Measurements from ENCODE around the gene COG5. TPM values are rescaled to one million over a fixed set of nuclear protein-coding genes. Genes with fewer than 3 reads are reported as not detected.

Gene COG5
- total RNA-seq, 1 donor from 2014 or later = 21.4 TPM

GRCh38 chr7:107201795-107202450, 361.8 kb downstream of the COG5 start:
- no peak overlapping the region for H3K4me3 ChIP-seq (ENCODE audit: low read length in 3 of 3)
- H3K36me3 ChIP-seq (ENCODE audit: control insufficient read depth in 3 of 3, insufficient read depth in 3 of 3, low read length in 3 of 3) = peaks cover 29 to 67% (median 60%) of the 10 kb centered on the region in 3 donors
- no peak overlapping the region for H3K9ac ChIP-seq (ENCODE audit: low read depth in 1 of 3, low read length in 3 of 3)
- H3K27ac ChIP-seq (ENCODE audit: low read depth, low read length) = no peak overlapping the region
- H3K9me3 ChIP-seq (ENCODE audit: control insufficient read depth in 3 of 3, low read length in 3 of 3) = no peaks in the 10 kb centered on the region
- no peaks in the 10 kb centered on the region for H3K27me3 ChIP-seq (ENCODE audit: control insufficient read depth in 3 of 3, insufficient read depth in 3 of 3, low read length in 3 of 3)
- H3K4me1 ChIP-seq (ENCODE audit: control insufficient read depth in 3 of 3, insufficient read depth in 3 of 3, low read length in 3 of 3) = peaks cover 0 to 6% (median 0%) of the 10 kb centered on the region in 3 donors

GRCh38 chr7:107196834-107197610, 366.7 kb downstream of the COG5 start:
- Histone ChIP-seq H3K27ac (ENCODE audit: low read depth, low read length) (no peak overlapping the region), H3K9me3 (ENCODE audit: control insufficient read depth in 3 of 3, low read length in 3 of 3) (no peaks in the 10 kb centered on the region), H3K9ac (ENCODE audit: low read depth in 1 of 3, low read length in 3 of 3) (no peak overlapping the region), H3K36me3 (ENCODE audit: control insufficient read depth in 3 of 3, insufficient read depth in 3 of 3, low read length in 3 of 3) (peaks cover 22 to 61% (median 51%) of the 10 kb centered on the region in 3 donors), H3K27me3 (ENCODE audit: control insufficient read depth in 3 of 3, insufficient read depth in 3 of 3, low read length in 3 of 3) (no peaks in the 10 kb centered on the region), H3K4me3 (ENCODE audit: low read length in 3 of 3) (no peak overlapping the region), H3K4me1 (ENCODE audit: control insufficient read depth in 3 of 3, insufficient read depth in 3 of 3, low read length in 3 of 3) (peaks cover 0 to 4% (median 0%) of the 10 kb centered on the region in 3 donors)

- H3K9me3 ChIP-seq (ENCODE audit: control insufficient read depth in 3 of 3, low read length in 3 of 3) = no peaks in the 10 kb centered on the region
- H3K36me3 ChIP-seq (ENCODE audit: control insufficient read depth in 3 of 3, insufficient read depth in 3 of 3, low read length in 3 of 3) = peaks cover 14 to 61% (median 47%) of the 10 kb centered on the region in 3 donors
- H3K9ac ChIP-seq (ENCODE audit: low read depth in 1 of 3, low read length in 3 of 3) = no peak overlapping the region
Measured at GRCh38 chr7:107194052-107194451, 369.7 kb downstream of the COG5 start.

GRCh38 chr7:107190090-107190489, 373.6 kb downstream of the COG5 start:
- H3K36me3 ChIP-seq (ENCODE audit: control insufficient read depth in 3 of 3, insufficient read depth in 3 of 3, low read length in 3 of 3) = peaks cover 4 to 61% (median 57%) of the 10 kb centered on the region in 3 donors

More at GRCh38 chr7:107194052-107194451, 369.7 kb downstream of the COG5 start:
- Histone ChIP-seq H3K27me3 (ENCODE audit: control insufficient read depth in 3 of 3, insufficient read depth in 3 of 3, low read length in 3 of 3) (no peaks in the 10 kb centered on the region), H3K4me1 (ENCODE audit: control insufficient read depth in 3 of 3, insufficient read depth in 3 of 3, low read length in 3 of 3) (no peaks in the 10 kb centered on the region), H3K27ac (ENCODE audit: low read depth, low read length) (no peak overlapping the region), H3K4me3 (ENCODE audit: low read length in 3 of 3) (no peak overlapping the region)

GRCh38 chr7:107187774-107188173, 375.9 kb downstream of the COG5 start:
- H3K27me3 ChIP-seq (ENCODE audit: control insufficient read depth in 3 of 3, insufficient read depth in 3 of 3, low read length in 3 of 3) = no peaks in the 10 kb centered on the region
- no peaks in the 10 kb centered on the region for H3K4me1 ChIP-seq (ENCODE audit: control insufficient read depth in 3 of 3, insufficient read depth in 3 of 3, low read length in 3 of 3)
- no peak overlapping the region for H3K9ac ChIP-seq (ENCODE audit: low read depth in 1 of 3, low read length in 3 of 3)
- H3K4me3 ChIP-seq (ENCODE audit: low read length in 3 of 3) = no peak overlapping the region
- no peaks in the 10 kb centered on the region for H3K9me3 ChIP-seq (ENCODE audit: control insufficient read depth in 3 of 3, low read length in 3 of 3)
- H3K36me3 ChIP-seq (ENCODE audit: control insufficient read depth in 3 of 3, insufficient read depth in 3 of 3, low read length in 3 of 3) = peaks cover 4 to 71% (median 65%) of the 10 kb centered on the region in 3 donors
- H3K27ac ChIP-seq (ENCODE audit: low read depth, low read length) = no peak overlapping the region

More at GRCh38 chr7:107190090-107190489, 373.6 kb downstream of the COG5 start:
- Histone ChIP-seq H3K4me1 (ENCODE audit: control insufficient read depth in 3 of 3, insufficient read depth in 3 of 3, low read length in 3 of 3) (no peaks in the 10 kb centered on the region), H3K4me3 (ENCODE audit: low read length in 3 of 3) (no peak overlapping the region), H3K9me3 (ENCODE audit: control insufficient read depth in 3 of 3, low read length in 3 of 3) (no peaks in the 10 kb centered on the region), H3K27me3 (ENCODE audit: control insufficient read depth in 3 of 3, insufficient read depth in 3 of 3, low read length in 3 of 3) (no peaks in the 10 kb centered on the region), H3K9ac (ENCODE audit: low read depth in 1 of 3, low read length in 3 of 3) (no peak overlapping the region), H3K27ac (ENCODE audit: low read depth, low read length) (no peak overlapping the region)

- H3K27ac ChIP-seq (ENCODE audit: low read depth, low read length) = no peak overlapping the region
- no peak overlapping the region for H3K9ac ChIP-seq (ENCODE audit: low read depth in 1 of 3, low read length in 3 of 3)
- H3K4me3 ChIP-seq (ENCODE audit: low read length in 3 of 3) = no peak overlapping the region
- H3K4me1 ChIP-seq (ENCODE audit: control insufficient read depth in 3 of 3, insufficient read depth in 3 of 3, low read length in 3 of 3) = no peaks in the 10 kb centered on the region
- no peaks in the 10 kb centered on the region for H3K9me3 ChIP-seq (ENCODE audit: control insufficient read depth in 3 of 3, low read length in 3 of 3)
- no peaks in the 10 kb centered on the region for H3K27me3 ChIP-seq (ENCODE audit: control insufficient read depth in 3 of 3, insufficient read depth in 3 of 3, low read length in 3 of 3)
- H3K36me3 ChIP-seq (ENCODE audit: control insufficient read depth in 3 of 3, insufficient read depth in 3 of 3, low read length in 3 of 3) = peaks cover 4 to 70% (median 62%) of the 10 kb centered on the region in 3 donors
Measured at GRCh38 chr7:107186240-107186639, 377.5 kb downstream of the COG5 start.

GRCh38 chr7:107185716-107186115, 378.0 kb downstream of the COG5 start:
- peaks cover 4 to 66% (median 60%) of the 10 kb centered on the region in 3 donors for H3K36me3 ChIP-seq (ENCODE audit: control insufficient read depth in 3 of 3, insufficient read depth in 3 of 3, low read length in 3 of 3)
- no peaks in the 10 kb centered on the region for H3K4me1 ChIP-seq (ENCODE audit: control insufficient read depth in 3 of 3, insufficient read depth in 3 of 3, low read length in 3 of 3)
- H3K27me3 ChIP-seq (ENCODE audit: control insufficient read depth in 3 of 3, insufficient read depth in 3 of 3, low read length in 3 of 3) = no peaks in the 10 kb centered on the region
- H3K4me3 ChIP-seq (ENCODE audit: low read length in 3 of 3) = no peak overlapping the region
- no peak overlapping the region for H3K9ac ChIP-seq (ENCODE audit: low read depth in 1 of 3, low read length in 3 of 3)
- H3K9me3 ChIP-seq (ENCODE audit: control insufficient read depth in 3 of 3, low read length in 3 of 3) = no peaks in the 10 kb centered on the region
- H3K27ac ChIP-seq (ENCODE audit: low read depth, low read length) = no peak overlapping the region

- H3K9ac ChIP-seq (ENCODE audit: low read depth in 1 of 3, low read length in 3 of 3) = no peak overlapping the region
- H3K9me3 ChIP-seq (ENCODE audit: control insufficient read depth in 3 of 3, low read length in 3 of 3) = no peaks in the 10 kb centered on the region
- H3K27me3 ChIP-seq (ENCODE audit: control insufficient read depth in 3 of 3, insufficient read depth in 3 of 3, low read length in 3 of 3) = no peaks in the 10 kb centered on the region
- peaks cover under 1 to 32% (median 24%) of the 10 kb centered on the region in 3 donors for H3K36me3 ChIP-seq (ENCODE audit: control insufficient read depth in 3 of 3, insufficient read depth in 3 of 3, low read length in 3 of 3)
- H3K4me3 ChIP-seq (ENCODE audit: low read length in 3 of 3) = no peak overlapping the region
- H3K27ac ChIP-seq (ENCODE audit: low read depth, low read length) = no peak overlapping the region
- H3K4me1 ChIP-seq (ENCODE audit: control insufficient read depth in 3 of 3, insufficient read depth in 3 of 3, low read length in 3 of 3) = peaks cover 11 to 22% (median 13%) of the 10 kb centered on the region in 3 donors
Measured at GRCh38 chr7:107181172-107181571, 382.5 kb downstream of the COG5 start.

GRCh38 chr7:107180378-107180777, 383.3 kb downstream of the COG5 start:
- H3K4me3 ChIP-seq (ENCODE audit: low read length in 3 of 3) = no peak overlapping the region

More at GRCh38 chr7:107180378-107180777, 383.3 kb downstream of the COG5 start:
- H3K4me1 ChIP-seq (ENCODE audit: control insufficient read depth in 3 of 3, insufficient read depth in 3 of 3, low read length in 3 of 3) = peaks cover 11 to 22% (median 13%) of the 10 kb centered on the region in 3 donors
- no peak overlapping the region for H3K27ac ChIP-seq (ENCODE audit: low read depth, low read length)
- no peaks in the 10 kb centered on the region for H3K27me3 ChIP-seq (ENCODE audit: control insufficient read depth in 3 of 3, insufficient read depth in 3 of 3, low read length in 3 of 3)
- no peaks in the 10 kb centered on the region for H3K9me3 ChIP-seq (ENCODE audit: control insufficient read depth in 3 of 3, low read length in 3 of 3)
- no peak overlapping the region for H3K9ac ChIP-seq (ENCODE audit: low read depth in 1 of 3, low read length in 3 of 3)
- H3K36me3 ChIP-seq (ENCODE audit: control insufficient read depth in 3 of 3, insufficient read depth in 3 of 3, low read length in 3 of 3) = peaks cover 0 to 26% (median 16%) of the 10 kb centered on the region in 3 donors
